C1 segment of cervical spinal cord (tissue), 14 donors: ENCODE results near the gene CYP4B1.

Experiments
- DNase-seq, 14 donors: peaks; one replicate each; lab custom pipeline; 2025; lab: John Stamatoyannopoulos, UW

The CYP4B1 gene

GRCh38 chr1:46797696-46798470 lies 963 bp upstream of the CYP4B1 start:
- DNase-seq = no peak

- no peak for DNase-seq
Measured at GRCh38 chr1:46800742-46801141, 1.9 kb downstream of the CYP4B1 start.

DNA sequence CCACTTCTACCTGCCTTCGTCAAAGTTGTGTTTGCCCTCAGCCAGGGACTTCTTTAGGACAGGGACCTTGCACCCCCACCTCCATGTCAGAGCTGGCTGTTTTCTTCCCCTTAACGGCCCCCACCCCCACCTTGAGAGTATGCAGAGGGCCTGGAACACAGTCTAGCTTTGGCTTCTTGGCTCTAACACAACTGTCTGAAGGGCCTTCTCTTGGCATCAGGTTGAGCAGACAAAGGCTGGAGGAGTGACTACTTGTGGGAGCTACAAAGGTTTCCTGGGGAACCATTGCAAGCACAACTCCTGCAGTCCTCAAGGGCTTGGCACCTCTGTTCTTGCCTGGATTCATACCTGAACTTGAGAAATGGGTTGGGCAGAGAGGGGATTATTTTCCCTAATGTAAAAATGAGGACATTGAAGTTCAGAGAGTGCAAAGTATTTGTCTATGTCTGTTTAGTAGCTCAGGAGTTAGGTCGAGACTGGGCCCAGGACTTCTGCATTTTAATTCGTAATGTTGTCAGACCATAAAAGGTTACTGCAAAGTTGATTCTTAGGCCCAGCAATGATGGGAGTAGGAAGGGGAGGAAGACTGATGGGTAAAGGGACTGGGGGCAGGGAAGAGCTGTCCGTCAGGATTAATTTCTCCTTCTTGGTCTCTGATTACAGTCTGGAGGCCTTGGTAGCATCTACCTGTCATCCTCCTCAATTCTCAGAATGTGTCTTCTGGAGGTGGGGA lies 2.6 kb downstream of the CYP4B1 start:
- no peak for DNase-seq

DNA sequence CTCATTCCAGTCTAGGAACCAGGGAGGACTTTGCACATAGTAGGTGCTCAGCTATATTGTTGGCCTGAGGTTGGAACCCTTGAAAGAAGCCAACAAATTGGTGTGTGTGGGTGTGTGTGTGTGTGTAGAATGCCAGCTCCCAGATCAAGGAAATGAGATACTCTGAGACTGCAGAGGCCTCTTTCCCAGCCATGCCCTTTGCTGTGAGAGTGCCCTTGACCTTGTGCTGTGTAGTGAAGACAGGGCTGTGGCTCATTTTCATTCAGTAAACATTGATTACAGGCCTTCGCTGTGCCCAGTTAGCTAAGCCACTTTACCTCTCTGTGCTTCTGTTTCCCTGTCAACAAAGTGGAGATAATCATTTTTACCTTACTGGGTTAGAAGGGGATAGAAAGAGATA lies 3.2 kb downstream of the CYP4B1 start:
- no peak for DNase-seq

- no peak for DNase-seq
Measured at GRCh38 chr1:46802901-46803574, 4.2 kb downstream of the CYP4B1 start.

GRCh38 chr1:46804027-46804889 lies 5.4 kb downstream of the CYP4B1 start:
- DNase-seq = no peak

DNA sequence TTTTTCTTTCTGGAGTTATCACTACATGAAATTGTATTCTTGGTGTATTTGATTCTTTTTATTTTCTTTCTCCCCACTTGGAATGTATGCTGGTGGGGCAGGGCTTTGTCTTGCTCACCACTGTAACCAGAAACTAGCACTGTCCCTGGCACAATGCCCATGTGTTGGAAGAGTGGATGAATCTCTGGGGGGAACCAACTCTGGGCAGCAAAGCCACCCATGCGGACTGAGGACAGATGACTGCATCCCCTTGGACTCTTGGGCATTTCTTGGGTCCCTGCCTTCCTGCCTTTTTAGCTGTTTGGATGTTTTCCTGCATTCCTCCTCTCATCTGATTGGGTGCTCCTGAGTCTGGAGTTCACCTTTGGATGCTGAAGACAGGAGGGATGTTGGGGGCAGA lies 6.1 kb downstream of the CYP4B1 start:
- no peak for DNase-seq

GRCh38 chr1:46805755-46806154 lies 6.9 kb downstream of the CYP4B1 start:
- DNase-seq = no peak

DNA sequence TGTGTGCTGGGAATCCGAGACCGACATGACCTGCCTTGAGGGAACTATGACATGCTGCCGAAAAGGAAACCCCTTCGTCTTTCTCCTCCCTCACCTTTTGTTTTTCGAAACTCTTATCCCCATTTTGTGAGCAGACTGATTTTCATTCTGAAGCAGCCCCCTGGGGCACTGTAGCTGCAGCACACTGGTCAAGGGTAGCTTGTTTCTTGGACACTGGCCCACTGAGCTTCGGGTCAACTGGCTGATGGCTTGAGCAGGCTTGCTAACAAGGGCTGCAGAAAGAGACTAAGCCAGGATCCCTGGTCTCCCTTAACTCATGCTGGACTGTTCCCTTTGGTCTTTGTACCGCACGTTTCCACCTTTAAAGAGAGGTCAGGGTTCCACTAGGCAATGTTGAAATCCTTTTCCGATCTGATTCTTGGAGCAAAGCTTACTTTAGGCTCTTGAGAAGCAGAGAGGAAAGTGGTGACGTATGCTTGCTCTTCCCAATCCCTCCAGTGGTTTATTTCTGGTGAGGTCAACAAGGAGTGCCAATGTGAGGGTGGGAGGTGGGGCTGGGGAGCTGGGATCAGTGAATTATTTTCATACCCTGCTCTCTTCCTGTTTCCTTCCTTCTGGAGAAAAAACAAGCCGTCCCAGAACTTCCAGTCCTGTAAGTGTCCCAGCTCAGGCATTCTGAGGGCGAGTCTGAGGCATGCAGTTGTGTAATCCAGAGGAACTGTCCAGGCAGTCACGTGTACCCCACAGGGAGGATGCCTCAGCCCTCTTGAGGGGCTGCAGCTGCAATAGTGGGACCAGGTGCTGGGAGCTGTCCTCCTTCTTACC lies 7.6 kb downstream of the CYP4B1 start:
- no peak for DNase-seq

- no peak for DNase-seq
Measured at GRCh38 chr1:46807046-46807972, 8.5 kb downstream of the CYP4B1 start.

DNA sequence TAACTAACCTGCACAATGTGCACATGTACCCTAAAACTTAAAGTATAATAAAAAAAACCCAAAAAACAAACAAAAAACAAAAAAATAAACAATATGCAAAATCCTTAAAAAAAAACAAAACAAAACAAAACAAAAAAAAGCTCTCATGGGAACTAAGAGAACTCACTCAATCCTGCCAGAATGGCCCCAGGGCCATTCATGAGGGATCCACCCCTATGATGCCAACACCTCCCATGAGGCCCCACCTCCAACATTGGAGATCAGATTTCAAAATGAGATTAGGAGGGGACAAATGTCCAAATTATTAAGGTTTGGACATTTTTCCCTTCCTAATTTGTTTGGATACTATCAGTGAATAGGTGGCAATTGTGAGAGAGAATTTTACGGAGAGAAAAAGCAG lies 10.2 kb downstream of the CYP4B1 start:
- no peak for DNase-seq

DNA sequence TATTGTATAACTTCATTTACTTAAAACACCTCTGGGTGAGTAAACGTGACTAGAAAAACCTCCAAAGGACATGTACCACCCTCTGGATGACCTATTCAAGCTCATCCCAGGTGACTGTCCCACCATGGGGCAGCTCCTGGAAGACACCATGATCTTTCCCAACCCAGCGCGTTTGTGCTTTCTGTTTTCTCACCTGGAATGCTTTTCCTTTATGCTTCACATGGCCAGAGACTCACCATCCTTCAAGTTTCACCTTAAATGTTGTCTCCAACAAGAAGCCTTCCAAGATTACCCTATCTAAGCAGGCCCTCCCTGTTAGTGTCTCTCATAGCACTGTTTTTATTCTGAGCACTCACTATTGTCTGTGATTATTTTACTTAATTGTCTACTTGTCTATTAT lies 11.1 kb downstream of the CYP4B1 start:
- no peak for DNase-seq

GRCh38 chr1:46810596-46810995 lies 11.8 kb downstream of the CYP4B1 start:
- DNase-seq = no peak

DNA sequence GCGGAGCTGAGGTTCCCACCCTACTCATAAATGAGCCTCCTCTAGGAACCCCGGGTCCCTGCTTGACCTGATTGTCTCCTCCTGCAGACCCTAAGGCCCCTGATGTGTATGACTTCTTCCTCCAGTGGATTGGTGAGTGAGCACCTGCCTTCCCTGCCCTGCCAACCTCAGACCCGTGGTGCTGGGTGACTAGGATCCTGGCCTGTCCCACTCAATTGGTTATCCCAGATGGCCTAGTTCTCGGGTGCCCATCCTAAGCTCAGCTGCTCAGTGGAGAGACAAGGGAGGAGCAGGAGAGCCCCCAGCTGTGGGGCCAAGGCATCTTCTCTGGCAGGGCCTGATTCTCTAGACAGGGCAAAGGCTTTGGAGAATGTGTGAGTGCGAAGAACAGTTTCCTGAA lies 12.2 kb downstream of the CYP4B1 start:
- DNase-seq = no peak

DNA sequence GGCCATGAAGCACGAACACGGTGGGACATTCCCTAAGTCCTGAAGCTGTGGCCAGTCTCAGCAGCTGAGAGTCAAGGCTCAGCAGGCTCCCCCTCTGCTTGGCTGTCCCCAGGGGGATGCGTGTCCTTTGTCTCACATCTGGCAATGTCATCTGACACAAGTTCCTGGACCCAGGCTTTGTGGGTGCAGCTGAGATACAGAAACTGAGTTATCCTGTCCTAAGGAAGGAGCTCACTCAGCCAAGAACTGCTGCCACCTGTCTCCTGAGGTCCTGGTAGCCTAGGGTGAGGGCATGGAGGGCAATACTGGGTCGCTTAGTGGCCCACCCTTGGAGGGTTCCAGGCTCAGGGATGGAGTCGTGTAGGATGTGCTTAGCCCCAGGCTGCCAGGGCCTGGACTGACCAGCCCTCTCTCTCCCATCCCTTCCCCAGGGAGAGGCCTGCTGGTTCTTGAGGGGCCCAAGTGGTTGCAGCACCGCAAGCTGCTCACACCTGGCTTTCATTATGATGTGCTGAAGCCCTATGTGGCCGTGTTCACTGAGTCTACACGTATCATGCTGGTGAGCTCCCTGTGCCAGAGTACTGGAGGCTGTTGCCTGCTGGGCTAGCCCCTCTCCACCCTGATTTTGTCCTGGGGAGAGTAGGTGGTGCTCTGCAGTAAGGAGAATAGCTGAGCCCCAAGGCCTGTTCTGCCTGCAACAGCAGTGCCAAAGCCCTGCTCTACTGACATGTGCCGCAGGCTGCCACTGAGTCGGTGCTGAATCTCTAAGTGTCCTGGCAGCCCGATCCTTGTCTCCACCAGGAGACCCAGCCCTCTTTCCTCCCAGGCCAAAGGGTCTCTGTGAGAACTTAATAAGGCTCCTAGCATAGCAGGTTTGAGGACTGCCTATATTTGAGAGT lies 13.5 kb downstream of the CYP4B1 start:
- no peak for DNase-seq

DNA sequence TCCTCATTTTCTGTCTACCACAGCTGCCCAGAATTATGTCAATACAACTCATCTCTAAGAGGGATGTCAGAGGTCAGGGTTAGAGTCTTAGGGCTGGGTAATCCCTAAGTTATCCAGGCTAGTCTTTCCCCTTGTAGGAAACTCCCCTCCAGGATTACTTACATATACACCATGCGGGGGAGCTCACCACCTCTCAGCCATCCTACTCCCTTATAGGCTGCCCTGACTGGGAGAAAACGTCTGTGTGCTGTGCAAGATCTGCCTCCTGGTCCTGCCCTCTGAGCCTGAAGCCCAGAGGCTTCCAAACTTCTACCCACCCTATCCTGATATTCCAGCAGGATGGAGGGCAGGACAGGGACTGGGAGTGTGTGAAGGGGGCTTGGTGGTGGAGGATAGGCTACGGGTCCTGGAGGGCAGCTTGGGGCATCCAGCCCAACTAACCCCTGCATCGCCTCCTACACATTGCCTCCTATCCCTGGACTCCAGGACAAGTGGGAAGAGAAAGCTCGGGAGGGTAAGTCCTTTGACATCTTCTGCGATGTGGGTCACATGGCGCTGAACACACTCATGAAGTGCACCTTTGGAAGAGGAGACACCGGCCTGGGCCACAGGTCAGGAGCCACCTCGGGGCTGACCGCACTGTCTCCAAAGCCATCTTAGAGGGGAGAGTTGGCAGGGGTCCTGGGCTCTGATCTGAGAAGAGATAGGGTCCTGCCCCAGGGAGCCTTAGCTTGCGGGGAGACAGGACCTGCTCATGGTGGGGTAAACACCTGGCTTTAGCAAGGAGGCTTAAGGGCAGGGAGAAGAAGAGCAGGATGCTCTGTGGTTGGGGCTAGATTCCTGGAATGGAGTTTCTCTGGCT lies 14.4 kb downstream of the CYP4B1 start:
- no peak for DNase-seq

- DNase-seq = no peak
Measured at GRCh38 chr1:46813858-46814396, 15.1 kb downstream of the CYP4B1 start.
